SK-N-SH treated with all-trans-retinoic acid at 6 μM for 48 hours (cell line): ENCODE measurements around the gene UST.

Experiments used
- ATAC-seq: fragments of 200-7000 bp; cut with Tn5 transposase; 3 replicates; pipeline ENCODE4 v1.9.1; 2020; ENCODE audit warnings: mild to moderate bottlenecking, moderate library complexity
- ARNTL ChIP-seq: fragments of 450-650 bp; formaldehyde crosslinking; IDR thresholded peaks from 2 replicates; pipeline ENCODE4 v1.5.0; 2020; ENCODE audit warnings: low read depth, mild to moderate bottlenecking, moderate library complexity, borderline replicate concordance
- BACH2 ChIP-seq: fragments of 250-450 bp; sonication (Bioruptor Pico); IDR thresholded peaks from 2 replicates; pipeline ENCODE4 v1.9.0; 2021; ENCODE audit warnings: mild to moderate bottlenecking, borderline replicate concordance
- CREB5 ChIP-seq: fragments of 250-450 bp; sonication (Bioruptor Pico); IDR thresholded peaks from 2 replicates; pipeline ENCODE4 v1.5.1; 2020; ENCODE audit warnings: low read depth, mild to moderate bottlenecking, moderate library complexity
- CSDC2 ChIP-seq: fragments of 250-450 bp; sonication (Bioruptor Pico); IDR thresholded peaks from 2 replicates; pipeline ENCODE4 v1.5.0; 2020; ENCODE audit warnings: mild to moderate bottlenecking, moderate library complexity
- ESRRG ChIP-seq: fragments of 250-450 bp; sonication (Bioruptor Pico); IDR thresholded peaks from 2 replicates; pipeline ENCODE4 v1.6.1; 2021; ENCODE audit warnings: mild to moderate bottlenecking
- OSR1 ChIP-seq: fragments of 250-450 bp; sonication (Bioruptor Pico); IDR thresholded peaks from 2 replicates; pipeline ENCODE4 v1.8.0; 2022; ENCODE audit warnings: moderate library complexity, mild to moderate bottlenecking, inconsistent platforms
- PATZ1 ChIP-seq: fragments of 250-450 bp; sonication (Bioruptor Pico); IDR thresholded peaks from 2 replicates; pipeline ENCODE4 v1.8.0; 2020; ENCODE audit warnings: mild to moderate bottlenecking, moderate library complexity, borderline replicate concordance
- POU6F1 ChIP-seq: fragments of 250-450 bp; sonication (Bioruptor Pico); IDR thresholded peaks from 2 replicates; pipeline ENCODE4 v1.8.0; 2021; ENCODE audit warnings: low read depth, mild to moderate bottlenecking, moderate library complexity, borderline replicate concordance
- RARB ChIP-seq: fragments of 250-450 bp; sonication (Bioruptor Pico); IDR thresholded peaks from 2 replicates; pipeline ENCODE4 v1.8.0; 2021; ENCODE audit warnings: mild to moderate bottlenecking, moderate library complexity
- SNAI2 ChIP-seq: fragments of 250-450 bp; sonication (Bioruptor Pico); IDR thresholded peaks from 2 replicates; pipeline ENCODE4 v1.5.0; 2020; ENCODE audit warnings: mild to moderate bottlenecking, moderate library complexity
- TOX ChIP-seq: fragments of 250-450 bp; sonication (Bioruptor Pico); IDR thresholded peaks from 2 replicates; pipeline ENCODE4 v1.8.0; 2021; ENCODE audit warnings: mild to moderate bottlenecking, moderate library complexity, borderline replicate concordance
- TSHZ2 ChIP-seq: fragments of 250-450 bp; sonication (Bioruptor Pico); IDR thresholded peaks from 2 replicates; pipeline ENCODE4 v1.5.0; 2020; ENCODE audit warnings: mild to moderate bottlenecking, moderate library complexity
- ZFP3 ChIP-seq: fragments of 250-450 bp; sonication (Bioruptor Pico); IDR thresholded peaks from 2 replicates; pipeline ENCODE4 v1.5.0; 2020; ENCODE audit warnings: mild to moderate bottlenecking, moderate library complexity
- ZFP30 ChIP-seq: fragments of 450-650 bp; formaldehyde crosslinking; IDR thresholded peaks from 2 replicates; pipeline ENCODE4 v1.5.0; 2022; ENCODE audit warnings: mild to moderate bottlenecking, moderate library complexity
- ZNF8 ChIP-seq: fragments of 450-650 bp; formaldehyde crosslinking; IDR thresholded peaks from 2 replicates; pipeline ENCODE4 v1.5.0; 2020; ENCODE audit warnings: mild to moderate bottlenecking, moderate library complexity

The UST gene

GRCh38 chr6:149076355-149076734 is 329.5 kb downstream of the UST start:
- TF ChIP-seq ZNF8 (no peak), ESRRG (CRISPR knock-in tag) (no peak), ARNTL (CRISPR knock-in tag) (no peak), ZFP30 (CRISPR knock-in tag) (no peak), RARB (CRISPR knock-in tag) (no peak), CREB5 (CRISPR knock-in tag) (no peak), SNAI2 (CRISPR knock-in tag) (no peak), TSHZ2 (no peak), PATZ1 (CRISPR knock-in tag) (no peak), TOX (CRISPR knock-in tag) (no peak), POU6F1 (CRISPR knock-in tag) (no peak), OSR1 (CRISPR knock-in tag) (no peak)
- ATAC-seq: no peak

- ATAC-seq: no peak; the same call in 2 of the 3 replicates
- TF ChIP-seq TSHZ2 (no peak), CSDC2 (CRISPR knock-in tag) (no peak), OSR1 (CRISPR knock-in tag) (no peak), POU6F1 (CRISPR knock-in tag) (no peak), ZNF8 (no peak), PATZ1 (CRISPR knock-in tag) (no peak), ZFP3 (no peak), BACH2 (CRISPR knock-in tag) (no peak)
- TF ChIP-seq, all 23 proteins: peak for 0
These were observed 330.4 kb downstream of the UST start for GRCh38 chr6:149077208-149077607.
